GM18499 (cell line): ENCODE results near the gene DIP2C.
"Not testable (repeated sequence)": the region's sequence is repeated elsewhere in the genome, so short reads cannot be mapped to it uniquely, and the experiment has no call there.

Experiments
- ATAC-seq: cut with Tn5 transposase; IDR thresholded peaks from one replicate; pipeline ENCODE4 v1.9.1; 2021; ENCODE audit warnings: moderate number of reproducible peaks; ENCODE audit not compliant: insufficient read depth, unreplicated experiment

DIP2C gene

GRCh38 chr10:689452-690371 lies at the start of gene DIP2C:
TSS of gene DIP2C (minus strand) at chr10:689668. CDS start at chr10:689578, 90 bp downstream.
- no peak for ATAC-seq

DNA sequence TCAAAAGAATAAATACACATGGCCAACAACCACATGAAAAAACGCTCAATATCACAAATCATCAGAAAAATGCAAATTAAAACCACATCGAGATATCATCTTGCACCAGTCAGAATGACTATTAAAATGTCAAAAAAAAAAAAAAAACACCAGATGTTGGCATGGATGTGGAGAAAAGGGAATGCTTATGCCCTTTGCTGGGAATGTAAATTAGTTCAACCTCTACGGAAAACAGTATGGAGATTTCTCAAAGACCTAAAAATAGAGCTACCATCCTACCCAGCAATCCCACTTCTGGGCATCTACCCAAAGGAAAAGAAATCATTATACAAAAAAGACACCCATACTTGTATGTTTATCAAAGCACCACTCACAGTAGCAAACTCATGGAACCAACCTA lies 45.0 kb upstream of the DIP2C start:
- ATAC-seq: no peak

- no peak for ATAC-seq
Observed at GRCh38 chr10:733086-733485, 43.6 kb upstream of the DIP2C start.

GRCh38 chr10:729213-729612 lies 39.7 kb upstream of the DIP2C start:
- no peak for ATAC-seq

DNA sequence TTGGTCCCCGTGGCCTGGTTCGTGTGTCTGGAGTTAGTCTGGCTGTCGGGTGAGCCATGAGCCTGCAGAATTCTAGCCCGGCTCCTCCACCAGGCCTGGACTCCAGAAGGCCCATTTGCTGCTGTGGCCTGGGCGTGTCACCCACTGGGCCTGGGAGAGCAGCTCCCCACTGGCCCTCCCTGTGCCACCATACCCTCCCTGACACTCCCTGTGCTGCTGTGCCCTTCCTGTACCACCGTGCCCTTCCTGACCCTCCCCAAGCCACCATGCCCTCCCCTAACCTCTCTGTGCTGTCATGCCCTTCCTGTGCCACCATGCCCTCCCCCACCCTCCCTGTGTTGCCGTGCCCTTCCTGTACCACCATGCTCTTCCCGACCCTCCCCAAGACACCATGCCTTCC lies 39.1 kb upstream of the DIP2C start:
- ATAC-seq: no peak

DNA sequence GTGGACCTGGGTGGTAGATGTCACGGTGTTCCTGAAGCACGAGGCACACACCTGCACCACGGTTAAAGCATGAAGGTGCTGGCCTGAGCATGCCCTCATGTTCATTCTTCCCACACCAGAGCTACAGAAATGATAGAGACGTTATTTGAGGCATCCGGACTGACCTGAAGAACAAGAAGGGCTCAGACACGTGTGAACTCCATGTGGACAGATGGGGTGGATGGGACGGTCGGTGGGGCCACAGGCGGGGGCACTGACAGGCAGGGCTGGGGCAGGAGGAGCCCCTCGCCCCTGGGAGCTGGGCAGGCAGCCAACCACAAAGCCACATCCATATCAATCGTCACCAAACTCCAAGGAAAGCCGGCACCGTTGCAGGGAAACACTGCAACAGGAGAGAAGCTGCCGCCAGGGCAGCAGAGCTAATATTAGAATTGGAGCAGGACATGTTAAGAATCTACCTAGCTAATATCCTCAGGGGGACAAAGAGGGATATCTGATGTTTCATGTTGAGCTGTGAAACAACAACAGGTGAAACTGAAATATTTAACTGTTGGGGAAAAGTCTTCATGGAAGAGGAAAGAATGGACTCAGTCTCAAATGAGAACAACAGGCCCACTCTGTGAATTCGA lies 37.8 kb upstream of the DIP2C start:
- ATAC-seq: no peak

GRCh38 chr10:725786-726185 lies 36.3 kb upstream of the DIP2C start:
- no peak for ATAC-seq

DNA sequence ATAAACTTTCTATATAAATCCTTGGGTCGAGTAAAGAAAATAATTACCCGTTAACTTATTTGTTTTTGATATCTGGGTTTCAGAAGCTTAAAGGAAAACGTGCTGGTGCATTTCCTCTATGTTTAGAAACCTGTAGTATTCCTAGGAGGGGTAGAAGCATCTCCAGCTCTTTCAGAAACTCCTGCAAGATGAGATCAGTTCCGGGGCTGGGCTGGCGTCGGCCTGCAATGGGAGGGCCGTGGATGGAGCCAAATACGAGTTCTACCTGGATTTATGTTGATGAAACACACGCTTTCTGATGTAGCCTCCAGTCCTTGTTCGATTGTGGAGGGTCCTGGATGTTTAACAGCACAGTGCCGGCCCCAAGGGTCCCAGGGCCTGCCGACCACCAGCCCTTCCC lies 35.8 kb upstream of the DIP2C start:
- ATAC-seq: no peak

- no peak for ATAC-seq
Observed at GRCh38 chr10:723973-724372, 34.5 kb upstream of the DIP2C start.

- ATAC-seq: no peak
Observed at GRCh38 chr10:722281-723060, 33.0 kb upstream of the DIP2C start.

- ATAC-seq: no peak
Observed at GRCh38 chr10:718143-718700, 28.8 kb upstream of the DIP2C start.

GRCh38 chr10:717458-717857 lies 28.0 kb upstream of the DIP2C start:
- ATAC-seq: no peak

DNA sequence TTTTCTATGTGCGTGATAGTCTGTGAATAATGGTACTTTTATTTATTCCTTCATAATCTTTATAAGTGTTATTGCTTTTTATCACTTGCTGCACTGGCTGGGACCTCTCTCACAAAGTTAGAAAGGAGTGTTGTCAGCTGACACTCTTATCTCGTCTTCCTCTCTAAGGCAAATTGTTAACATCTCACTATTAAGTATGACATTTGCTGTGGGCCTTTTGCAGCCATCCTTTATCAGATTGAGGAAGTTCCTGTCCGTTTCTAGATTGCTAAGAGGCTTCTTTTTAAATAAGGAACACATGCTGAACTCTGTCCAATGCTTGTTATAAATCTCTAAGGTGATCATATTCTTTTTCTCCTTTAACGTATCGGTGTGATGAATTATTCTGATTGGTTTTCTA lies 27.4 kb upstream of the DIP2C start:
- no peak for ATAC-seq

GRCh38 chr10:714214-714613 lies 24.7 kb upstream of the DIP2C start:
- ATAC-seq: no peak

DNA sequence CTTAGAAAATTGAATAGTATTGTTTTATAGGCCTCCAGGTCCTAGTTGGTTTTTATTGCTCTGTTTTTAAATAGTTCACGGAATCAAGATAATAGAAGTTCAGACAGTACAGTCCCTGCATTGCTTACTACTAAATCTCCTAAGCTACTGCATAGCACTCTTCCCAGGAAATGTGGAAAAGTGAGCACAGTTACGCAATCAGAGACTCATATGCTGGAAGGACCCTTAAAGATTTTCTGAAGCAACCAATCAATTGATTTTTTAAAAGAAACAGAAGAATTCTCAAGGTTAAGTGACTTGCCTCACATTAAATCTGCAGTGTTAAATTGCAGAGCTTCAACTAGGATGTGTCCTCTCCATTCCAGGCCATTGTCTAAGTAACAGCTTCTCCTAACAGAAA lies 23.1 kb upstream of the DIP2C start:
- no peak for ATAC-seq

DNA sequence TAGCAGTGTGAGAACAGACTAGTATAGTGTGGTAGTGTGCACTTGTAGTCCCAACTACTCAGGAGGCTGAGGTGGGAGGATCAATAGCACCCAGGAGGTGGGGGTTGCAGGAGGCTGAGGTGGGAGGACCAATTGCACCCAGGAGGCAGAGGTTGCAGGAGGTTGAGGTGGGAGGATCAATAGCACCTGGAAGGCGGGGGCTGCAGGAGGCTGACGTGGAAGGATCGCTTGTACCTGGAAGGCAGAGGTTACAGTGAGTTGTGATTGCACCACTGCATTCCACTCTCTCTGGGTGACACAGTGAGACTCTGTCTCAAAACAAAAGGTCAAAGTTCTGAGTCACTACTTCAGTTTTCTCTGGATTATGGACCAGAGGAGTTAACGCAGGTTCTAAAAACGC lies 22.6 kb upstream of the DIP2C start:
- ATAC-seq: no peak

DNA sequence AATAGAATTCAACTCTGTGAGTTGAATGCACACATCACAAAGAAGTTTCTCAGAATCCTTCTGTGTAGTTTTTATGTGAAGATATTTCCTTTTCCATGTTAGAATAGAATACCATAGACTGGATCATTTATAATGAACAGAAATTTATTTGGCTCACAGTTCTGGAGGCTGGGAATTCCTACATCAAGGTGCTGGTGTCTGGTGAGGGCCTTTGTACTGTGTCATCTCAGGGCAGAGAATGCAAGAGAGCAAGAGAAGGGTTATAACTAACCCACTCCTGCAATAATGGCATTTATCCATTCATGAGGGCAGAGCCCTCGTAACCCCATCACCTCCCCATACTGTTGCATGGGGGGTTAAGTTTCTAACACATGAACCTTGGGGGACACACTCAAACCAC lies 18.4 kb upstream of the DIP2C start:
- no peak for ATAC-seq

DNA sequence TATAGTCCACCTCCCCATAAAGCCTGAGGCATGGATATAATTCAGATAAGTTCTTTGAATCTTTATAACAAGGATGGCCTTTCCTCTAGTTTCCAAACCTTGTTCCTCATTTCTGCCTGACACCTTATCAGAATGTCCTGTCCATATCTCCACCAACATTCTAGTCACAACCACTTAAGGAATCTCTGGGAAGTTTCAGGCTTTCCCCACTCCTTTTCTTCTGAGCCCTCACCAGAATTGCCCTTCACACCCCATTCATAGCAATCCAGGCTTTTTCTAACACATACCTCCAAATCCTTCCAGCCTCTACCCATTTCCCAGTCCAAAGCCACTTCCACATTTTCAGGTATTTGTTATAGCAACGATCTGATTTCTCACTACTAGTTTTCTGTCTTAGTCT lies 18.0 kb upstream of the DIP2C start:
- no peak for ATAC-seq

DNA sequence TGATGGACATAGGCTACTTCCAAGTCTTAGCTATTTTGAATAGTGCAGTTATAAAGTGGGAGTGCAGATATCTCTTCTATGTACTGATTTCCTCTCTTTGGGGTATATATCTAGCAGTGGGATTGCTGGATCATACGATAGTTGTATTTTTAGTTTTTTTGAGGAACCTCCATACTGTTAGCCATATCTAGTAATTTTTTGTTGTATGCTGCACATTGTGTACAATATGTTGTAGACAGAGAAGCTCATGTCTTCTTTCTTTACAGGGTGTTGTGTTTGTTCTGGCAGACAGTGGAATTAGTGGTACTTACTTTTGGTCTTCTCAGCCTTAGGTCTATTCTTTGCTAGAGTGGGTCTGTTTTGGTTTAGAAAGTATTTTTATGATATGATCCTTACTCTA lies 13.7 kb upstream of the DIP2C start:
- no peak for ATAC-seq

DNA sequence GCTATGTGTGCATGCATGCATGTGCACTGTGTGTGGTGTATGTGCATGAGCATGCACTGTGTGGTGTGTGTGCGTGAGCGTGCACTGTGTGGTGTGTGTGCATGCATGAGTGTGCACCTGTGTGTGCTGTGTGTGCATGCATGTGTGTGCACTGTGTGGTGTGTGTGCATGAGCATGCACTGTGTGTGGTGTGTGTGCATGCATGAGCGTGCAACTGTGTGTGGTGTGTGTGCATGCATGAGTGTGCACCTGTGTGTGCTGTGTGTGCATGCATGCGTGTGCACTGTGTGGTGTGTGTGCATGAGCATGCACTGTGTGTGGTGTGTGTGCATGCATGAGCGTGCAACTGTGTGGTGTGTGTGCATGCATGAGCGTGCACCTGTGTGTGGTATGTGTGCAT lies 10.7 kb upstream of the DIP2C start:
- not testable (repeated sequence) for ATAC-seq
